Measurements from ENCODE around the gene CACNA2D3. TPM values are rescaled to one million over a fixed set of nuclear protein-coding genes. Genes with fewer than 3 reads are reported as not detected.

The CACNA2D3 gene
- polyA plus RNA-seq, 3 donors: 8.3 to 21.5 (median 10.4) TPM

DNA sequence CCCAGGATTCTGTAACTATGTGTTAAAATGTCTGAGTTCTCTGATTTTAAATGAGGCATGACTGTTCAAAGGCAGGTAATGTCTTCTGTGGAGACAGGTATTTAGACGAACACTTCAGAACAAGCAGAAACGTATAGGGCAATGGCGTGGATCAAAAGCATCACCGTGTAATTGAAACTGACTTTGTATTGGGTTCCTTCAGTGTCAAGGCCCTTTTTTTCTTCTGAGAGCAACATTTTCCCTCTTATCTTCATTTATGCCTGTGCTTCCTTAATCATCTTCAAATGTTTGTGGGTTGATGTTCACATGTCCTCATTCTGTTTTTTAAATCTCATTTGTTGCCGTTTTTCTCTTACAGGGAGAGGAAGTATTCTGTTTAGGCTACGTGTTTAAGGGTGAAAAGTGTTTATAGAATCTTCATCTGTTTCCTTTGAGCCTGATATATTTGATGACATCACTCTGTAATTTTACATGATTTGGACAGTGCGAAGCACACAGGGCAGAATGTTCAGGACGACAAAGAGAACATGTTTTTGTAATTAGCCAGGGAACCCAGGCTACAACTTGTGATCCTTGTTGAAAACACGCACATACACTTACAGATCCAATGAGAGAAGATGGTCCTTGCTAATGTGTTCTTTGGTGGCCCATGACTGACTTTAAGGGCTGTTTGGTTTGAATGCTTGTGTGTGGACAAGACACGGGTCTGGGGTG lies 609.5 kb downstream of the CACNA2D3 start:
- Mint-ChIP-seq H3K27ac (no peak overlapping the region), H3K4me3 (no peak overlapping the region), H3K9me3 (peaks cover 3 to 10% (median 7%) of the 10 kb centered on the region in 7 donors), H3K36me3 (no peaks in the 10 kb centered on the region), H3K27me3 (ENCODE audit: low read depth in 3 of 3) (peaks cover 0 to 3% (median 0%) of the 10 kb centered on the region in 3 donors), H3K4me1 (no peaks in the 10 kb centered on the region)
- TF ChIP-seq, protein P1, sequence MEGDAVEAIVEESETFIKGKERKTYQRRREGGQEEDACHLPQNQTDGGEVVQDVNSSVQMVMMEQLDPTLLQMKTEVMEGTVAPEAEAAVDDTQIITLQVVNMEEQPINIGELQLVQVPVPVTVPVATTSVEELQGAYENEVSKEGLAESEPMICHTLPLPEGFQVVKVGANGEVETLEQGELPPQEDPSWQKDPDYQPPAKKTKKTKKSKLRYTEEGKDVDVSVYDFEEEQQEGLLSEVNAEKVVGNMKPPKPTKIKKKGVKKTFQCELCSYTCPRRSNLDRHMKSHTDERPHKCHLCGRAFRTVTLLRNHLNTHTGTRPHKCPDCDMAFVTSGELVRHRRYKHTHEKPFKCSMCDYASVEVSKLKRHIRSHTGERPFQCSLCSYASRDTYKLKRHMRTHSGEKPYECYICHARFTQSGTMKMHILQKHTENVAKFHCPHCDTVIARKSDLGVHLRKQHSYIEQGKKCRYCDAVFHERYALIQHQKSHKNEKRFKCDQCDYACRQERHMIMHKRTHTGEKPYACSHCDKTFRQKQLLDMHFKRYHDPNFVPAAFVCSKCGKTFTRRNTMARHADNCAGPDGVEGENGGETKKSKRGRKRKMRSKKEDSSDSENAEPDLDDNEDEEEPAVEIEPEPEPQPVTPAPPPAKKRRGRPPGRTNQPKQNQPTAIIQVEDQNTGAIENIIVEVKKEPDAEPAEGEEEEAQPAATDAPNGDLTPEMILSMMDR (IDR thresholded peaks at IDR 0.05): no peak
- 80% methylated on average over 7 of the region's 10 CpGs for WGBS (ENCODE audit: insufficient coverage)
- intact Hi-C loops (cut with micrococcal nuclease): no loop called here
- Histone ChIP-seq H3K4me1 (ENCODE audit: control insufficient read depth in 1 of 2, insufficient read depth in 2 of 2, low read length in 2 of 2) (no peaks in the 10 kb centered on the region), H3K27me3 (ENCODE audit: control insufficient read depth in 2 of 2, insufficient read depth in 2 of 2, low read length in 2 of 2) (no peaks in the 10 kb centered on the region), H3K9ac (ENCODE audit: insufficient read depth, low read length, poor library complexity, severe bottlenecking) (no peak overlapping the region), H3K4me3 (replicated peaks in 1 of 3; ENCODE audit: low read depth in 2 of 3, low read length in 3 of 3) (no peak overlapping the region), H3K4me2 (replicated peaks; ENCODE audit: extremely low read depth, low read length, poor library complexity, severe bottlenecking) (no peak overlapping the region), H4K20me1 (ENCODE audit: insufficient read depth, low read length) (no peaks in the 10 kb centered on the region), H3K27ac (ENCODE audit: low read depth in 1 of 2, low read length in 2 of 2) (no peak overlapping the region), H3K9me3 (replicated peaks in 1 of 2; ENCODE audit: control insufficient read depth in 1 of 2, insufficient read depth in 1 of 2, low read length in 2 of 2) (peaks cover 0 to 3% of the 10 kb centered on the region in 2 donors), H2AFZ (ENCODE audit: insufficient read depth, low read depth, low read length, poor library complexity, severe bottlenecking) (no peak overlapping the region), H3K36me3 (replicated peaks in 1 of 2; ENCODE audit: control insufficient read depth in 1 of 2, insufficient read depth in 2 of 2, low read length in 2 of 2) (no peaks in the 10 kb centered on the region), H3K79me2 (ENCODE audit: insufficient read depth, low read length) (no peaks in the 10 kb centered on the region)
- DNase-seq: no peak

- intact Hi-C loops (cut with micrococcal nuclease): no loop called here
- H4K20me1 ChIP-seq (ENCODE audit: insufficient read depth, low read length): no peaks in the 10 kb centered on the region
- no peak overlapping the region for H3K27ac ChIP-seq (ENCODE audit: low read depth in 1 of 2, low read length in 2 of 2)
- H2AFZ ChIP-seq (ENCODE audit: insufficient read depth, low read depth, low read length, poor library complexity, severe bottlenecking): no peak overlapping the region
- no peaks in the 10 kb centered on the region for H3K9me3 ChIP-seq (replicated peaks in 1 of 2; ENCODE audit: control insufficient read depth in 1 of 2, insufficient read depth in 1 of 2, low read length in 2 of 2)
- Mint-ChIP-seq H3K4me3 (no peak overlapping the region), H3K27me3 (ENCODE audit: low read depth in 3 of 3) (peaks cover 0 to 3% (median 0%) of the 10 kb centered on the region in 3 donors), H3K36me3 (no peaks in the 10 kb centered on the region), H3K27ac (no peak overlapping the region), H3K4me1 (no peaks in the 10 kb centered on the region), H3K9me3 (peaks cover 3 to 10% (median 4%) of the 10 kb centered on the region in 7 donors)
- H3K27me3 ChIP-seq (ENCODE audit: control insufficient read depth in 2 of 2, insufficient read depth in 2 of 2, low read length in 2 of 2): no peaks in the 10 kb centered on the region
- H3K9ac ChIP-seq (ENCODE audit: insufficient read depth, low read length, poor library complexity, severe bottlenecking): no peak overlapping the region
- H3K4me3 ChIP-seq (replicated peaks in 1 of 3; ENCODE audit: low read depth in 2 of 3, low read length in 3 of 3): no peak overlapping the region
- TF ChIP-seq, protein P1 (IDR thresholded peaks at IDR 0.05): no peak
- H3K36me3 ChIP-seq (replicated peaks in 1 of 2; ENCODE audit: control insufficient read depth in 1 of 2, insufficient read depth in 2 of 2, low read length in 2 of 2): no peaks in the 10 kb centered on the region
- no peak overlapping the region for H3K4me2 ChIP-seq (replicated peaks; ENCODE audit: extremely low read depth, low read length, poor library complexity, severe bottlenecking)
- no peak for DNase-seq
- 88% methylated on average over 8 of the region's 11 CpGs for WGBS (ENCODE audit: insufficient coverage)
- no peaks in the 10 kb centered on the region for H3K4me1 ChIP-seq (ENCODE audit: control insufficient read depth in 1 of 2, insufficient read depth in 2 of 2, low read length in 2 of 2)
- H3K79me2 ChIP-seq (ENCODE audit: insufficient read depth, low read length): no peaks in the 10 kb centered on the region
Observed at GRCh38 chr3:54733106-54734006, 611.0 kb downstream of the CACNA2D3 start.

All from CD14-positive monocyte (primary cell).